ENCODE results near the gene FOXP1. TPM values are rescaled to one million over a fixed set of nuclear protein-coding genes. Genes with fewer than 3 reads are reported as not detected.

FOXP1 gene
- total RNA-seq, 2 experiments from 2014 or later = 203 to 205 TPM

DNA sequence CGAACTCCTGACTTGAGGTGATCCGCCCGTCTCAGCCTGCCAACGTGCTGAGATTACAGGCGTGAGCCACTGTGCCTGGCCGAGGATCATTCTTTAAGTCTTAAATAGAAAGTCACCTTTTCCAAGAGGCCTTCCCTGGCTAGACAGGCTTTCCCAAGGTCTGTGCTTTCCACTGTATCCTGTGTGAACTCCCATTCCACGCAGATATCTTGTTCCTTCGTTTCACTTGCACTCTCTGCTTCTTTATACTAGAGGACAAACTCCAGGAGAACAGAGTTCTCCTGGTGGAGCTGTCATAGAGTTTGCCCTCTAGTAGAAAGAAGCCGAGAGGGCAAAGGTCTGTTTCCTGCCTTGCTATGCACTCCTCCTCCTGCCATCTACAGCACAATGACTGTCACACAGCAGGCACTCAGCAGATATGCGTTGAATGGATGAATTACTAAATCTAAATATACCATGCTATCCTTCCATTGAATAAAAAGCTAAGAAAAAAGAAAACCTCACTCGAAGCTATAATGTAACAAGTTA lies 211.2 kb downstream of the FOXP1 start:
- peak overlapping the region; percentile 86 for H3K27ac Mint-ChIP-seq
- no peaks in the 10 kb centered on the region for H3K27me3 Mint-ChIP-seq
- H3K4me1 Mint-ChIP-seq = peaks cover 77% of the 10 kb centered on the region
- no peaks in the 10 kb centered on the region for H3K9me3 Mint-ChIP-seq
- peak overlapping the region; percentile 59 for H3K4me3 Mint-ChIP-seq
- DNase-seq = no peak
- peaks cover 24% of the 10 kb centered on the region for H3K36me3 Mint-ChIP-seq

DNA sequence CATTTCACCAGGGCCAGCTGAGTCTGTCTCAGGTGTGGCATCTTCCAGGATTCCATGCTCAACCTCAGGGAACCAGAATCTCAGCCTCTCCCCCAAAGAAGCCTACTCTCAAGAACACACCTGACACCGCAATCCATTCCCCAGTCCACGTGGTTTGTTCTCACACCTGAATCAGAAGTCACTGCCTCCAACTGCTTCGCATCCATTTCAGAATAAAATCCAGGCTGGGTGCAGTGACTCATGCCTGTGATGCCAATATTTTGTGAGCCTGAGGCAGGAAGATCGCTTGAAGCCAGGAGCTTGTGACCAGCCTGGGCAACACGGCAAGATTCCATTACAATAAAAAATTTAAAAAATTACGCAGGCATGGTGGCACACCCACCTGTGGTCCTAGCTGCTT lies 212.2 kb downstream of the FOXP1 start:
- H3K4me3 Mint-ChIP-seq = no peak overlapping the region
- no peaks in the 10 kb centered on the region for H3K27me3 Mint-ChIP-seq
- H3K4me1 Mint-ChIP-seq = peaks cover 79% of the 10 kb centered on the region
- no peak for DNase-seq
- peaks cover 29% of the 10 kb centered on the region for H3K36me3 Mint-ChIP-seq
- H3K9me3 Mint-ChIP-seq = no peaks in the 10 kb centered on the region
- H3K27ac Mint-ChIP-seq = peak overlapping the region; percentile 16

DNA sequence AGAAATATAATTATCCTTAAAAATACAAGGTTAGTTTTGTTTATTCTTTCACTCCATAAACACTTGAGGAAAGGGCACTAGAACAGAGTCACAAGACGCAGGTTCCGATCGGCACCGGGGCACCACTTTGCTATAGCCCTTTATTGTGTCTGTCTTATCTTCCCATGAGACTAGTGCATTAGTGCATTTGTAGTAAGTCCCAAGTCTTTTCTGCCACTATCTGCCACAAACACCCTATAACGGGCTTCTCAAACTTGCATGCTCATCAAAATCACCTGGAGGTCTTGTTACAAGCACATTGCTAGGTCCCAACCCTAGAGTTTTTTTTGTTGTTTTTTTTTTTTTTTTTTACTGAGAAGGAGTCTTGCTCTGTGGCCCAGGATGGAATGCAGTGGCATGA lies 213.1 kb downstream of the FOXP1 start:
- Mint-ChIP-seq H3K27me3 (no peaks in the 10 kb centered on the region), H3K4me3 (no peak overlapping the region), H3K27ac (peak overlapping the region; percentile 63), H3K36me3 (peaks cover 27% of the 10 kb centered on the region), H3K9me3 (no peaks in the 10 kb centered on the region), H3K4me1 (peaks cover 78% of the 10 kb centered on the region)
- DNase-seq = no peak

DNA sequence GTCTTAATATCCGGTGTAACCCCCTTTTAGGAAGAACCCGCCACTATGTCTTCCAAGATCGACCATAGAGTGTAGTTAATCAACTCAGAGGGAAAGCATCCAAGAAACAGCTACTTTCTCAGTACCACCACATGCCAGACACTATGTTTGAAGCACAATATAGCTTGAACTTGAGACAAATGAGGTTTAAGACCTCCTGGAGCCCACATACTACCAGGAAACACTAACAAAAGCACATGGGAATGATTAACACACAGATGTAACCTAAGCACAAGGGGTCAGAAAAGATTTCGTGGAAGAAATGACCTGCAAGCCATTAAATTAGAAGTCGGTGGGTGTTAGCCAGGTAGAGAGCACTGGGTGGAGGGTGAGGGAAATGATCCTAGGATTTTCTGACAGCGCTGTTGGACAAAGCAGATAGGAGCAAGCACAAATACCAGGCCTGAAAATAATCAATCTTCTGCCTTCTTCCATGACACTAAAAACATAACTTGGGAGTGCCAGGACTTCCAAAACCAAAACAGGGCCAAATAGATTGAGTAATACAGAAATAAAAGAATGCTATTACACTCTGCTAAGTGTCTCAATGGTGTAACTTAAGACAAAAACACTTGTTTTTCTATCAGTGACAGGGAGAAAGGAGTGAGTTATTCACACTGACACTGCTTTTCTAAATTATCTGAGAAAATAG lies 213.7 kb downstream of the FOXP1 start:
- no peaks in the 10 kb centered on the region for H3K9me3 Mint-ChIP-seq
- no peaks in the 10 kb centered on the region for H3K27me3 Mint-ChIP-seq
- peak overlapping the region; percentile 14 for H3K27ac Mint-ChIP-seq
- H3K36me3 Mint-ChIP-seq = peaks cover 25% of the 10 kb centered on the region
- H3K4me3 Mint-ChIP-seq = no peak overlapping the region
- peaks cover 78% of the 10 kb centered on the region for H3K4me1 Mint-ChIP-seq
- DNase-seq = no peak

DNA sequence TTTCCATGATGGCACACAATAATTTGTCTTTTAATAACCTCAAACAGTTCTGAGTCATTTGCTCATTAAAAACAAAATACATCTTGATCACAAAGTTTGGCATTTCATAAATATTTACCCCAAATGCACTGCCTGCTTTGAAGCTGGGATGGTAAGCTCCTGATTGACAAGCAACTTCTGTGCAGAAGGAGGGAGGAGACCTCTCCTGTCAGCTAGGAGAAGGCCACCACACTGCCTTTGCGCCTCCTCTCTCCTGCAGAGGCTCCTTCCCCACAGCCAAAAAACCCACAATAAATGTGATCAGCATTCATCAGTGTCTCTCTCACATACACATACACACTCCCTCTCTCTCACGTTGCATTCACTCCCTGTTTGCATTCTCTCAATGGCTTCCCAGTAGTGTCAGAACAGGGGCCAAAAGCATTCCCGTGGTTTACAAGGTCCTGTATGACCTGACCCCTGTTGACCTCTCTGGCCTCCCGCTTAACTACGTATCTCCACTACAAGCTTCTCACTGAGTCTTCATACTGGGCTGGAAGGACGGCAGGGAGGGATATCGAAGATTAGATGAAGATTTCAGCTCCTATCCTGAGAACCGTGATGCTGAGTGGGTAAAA lies 216.4 kb downstream of the FOXP1 start:
- Mint-ChIP-seq H3K9me3 (no peaks in the 10 kb centered on the region), H3K36me3 (peaks cover 20% of the 10 kb centered on the region), H3K4me3 (no peak overlapping the region), H3K27me3 (no peaks in the 10 kb centered on the region), H3K27ac (peak overlapping the region; percentile 16), H3K4me1 (peaks cover 71% of the 10 kb centered on the region)
- no peak for DNase-seq

DNA sequence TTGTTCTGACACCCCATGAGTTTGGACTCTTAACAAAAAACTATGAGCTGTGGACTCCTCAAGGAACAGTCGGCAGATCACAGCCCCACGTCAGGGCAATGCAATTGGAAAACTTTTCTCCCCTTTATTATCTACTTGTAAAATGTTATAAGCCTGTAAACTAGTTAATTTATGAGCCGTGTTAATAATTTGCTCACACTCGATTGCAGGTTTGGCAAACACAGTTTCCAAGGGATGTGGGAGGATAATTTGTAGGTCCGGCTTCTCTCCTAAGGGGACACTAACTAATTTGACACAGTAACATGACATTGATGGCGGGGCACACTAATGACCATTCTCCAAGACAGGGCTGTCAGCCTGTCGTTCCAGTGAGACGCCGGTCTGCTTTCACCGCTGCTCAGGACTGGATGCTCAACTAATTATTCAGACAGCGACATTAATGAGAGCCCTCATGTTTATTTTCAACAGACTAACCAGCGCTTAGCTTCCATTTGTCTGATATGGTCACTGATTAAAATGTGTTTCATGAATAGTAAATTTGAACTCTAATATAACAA lies 222.1 kb downstream of the FOXP1 start:
- H3K4me1 Mint-ChIP-seq = peaks cover 77% of the 10 kb centered on the region
- H3K27me3 Mint-ChIP-seq = no peaks in the 10 kb centered on the region
- H3K27ac Mint-ChIP-seq = peak overlapping the region; percentile 90
- H3K36me3 Mint-ChIP-seq = peaks cover 19% of the 10 kb centered on the region
- DNase-seq = no peak
- no peak overlapping the region for H3K4me3 Mint-ChIP-seq
- H3K9me3 Mint-ChIP-seq = no peaks in the 10 kb centered on the region

DNA sequence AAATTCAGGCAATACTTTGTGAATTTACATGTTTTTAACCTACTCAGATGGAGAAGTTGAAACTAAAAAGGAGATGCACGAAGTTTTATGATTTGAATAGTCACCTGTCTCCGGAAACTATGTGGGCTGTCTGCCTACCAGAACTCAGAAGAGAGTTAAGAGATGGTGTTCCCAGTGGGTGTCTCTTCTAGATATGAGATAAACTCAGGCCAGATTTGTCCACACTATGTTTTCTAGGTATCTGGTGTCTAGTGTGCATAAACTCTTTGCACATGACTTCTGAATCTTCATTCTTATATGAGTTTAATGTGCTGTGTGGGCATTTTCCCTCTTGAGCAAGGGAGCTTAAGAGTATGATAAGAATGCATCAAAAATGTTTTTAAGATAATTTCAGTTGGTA lies 222.8 kb downstream of the FOXP1 start:
- DNase-seq = no peak
- peak overlapping the region; percentile 37 for H3K4me3 Mint-ChIP-seq
- no peaks in the 10 kb centered on the region for H3K9me3 Mint-ChIP-seq
- peak overlapping the region; percentile 90 for H3K27ac Mint-ChIP-seq
- H3K4me1 Mint-ChIP-seq = peaks cover 77% of the 10 kb centered on the region
- no peaks in the 10 kb centered on the region for H3K27me3 Mint-ChIP-seq
- peaks cover 21% of the 10 kb centered on the region for H3K36me3 Mint-ChIP-seq

DNA sequence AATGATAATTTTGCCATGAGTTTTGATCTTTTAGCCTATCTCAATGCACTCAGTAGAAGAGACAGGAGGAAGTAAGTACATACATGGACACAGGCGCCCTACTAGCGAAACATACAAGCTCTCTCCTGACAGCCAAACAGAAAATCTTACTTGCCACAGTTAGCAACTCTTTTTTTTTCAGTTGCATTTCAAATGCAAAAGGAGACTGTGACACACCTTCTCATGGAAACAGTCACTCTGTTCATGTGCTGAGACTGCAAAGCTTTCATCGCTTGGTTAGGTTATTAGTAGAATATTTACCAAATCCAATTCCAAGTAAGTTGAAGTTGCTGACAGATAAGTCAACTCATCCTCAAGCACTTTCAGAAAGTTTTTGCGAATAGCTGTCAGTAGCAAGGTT lies 223.3 kb downstream of the FOXP1 start:
- peak overlapping the region; percentile 90 for H3K27ac Mint-ChIP-seq
- H3K9me3 Mint-ChIP-seq = no peaks in the 10 kb centered on the region
- peak overlapping the region; percentile 37 for H3K4me3 Mint-ChIP-seq
- H3K27me3 Mint-ChIP-seq = no peaks in the 10 kb centered on the region
- no peak for DNase-seq
- peaks cover 78% of the 10 kb centered on the region for H3K4me1 Mint-ChIP-seq
- H3K36me3 Mint-ChIP-seq = peaks cover 25% of the 10 kb centered on the region

DNA sequence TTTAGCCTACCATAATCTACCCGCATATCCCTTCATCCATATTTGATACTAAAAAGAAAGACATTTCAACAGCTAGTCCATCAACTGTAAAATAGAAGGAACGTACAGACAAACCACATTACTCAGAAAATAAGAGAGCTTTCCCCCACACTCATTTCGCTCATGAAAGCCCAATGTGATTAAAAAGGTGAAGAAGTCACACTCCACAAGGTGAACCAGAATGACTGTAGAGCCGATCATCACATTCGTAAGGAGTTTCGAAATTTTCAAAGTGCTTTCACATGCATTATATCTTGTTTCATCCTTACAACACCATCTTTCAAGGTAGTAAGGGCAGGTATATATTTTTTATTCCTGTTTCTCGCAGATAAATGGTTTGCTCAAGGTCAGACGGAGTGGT lies 225.3 kb downstream of the FOXP1 start:
- Mint-ChIP-seq H3K4me1 (peaks cover 77% of the 10 kb centered on the region), H3K4me3 (no peak overlapping the region), H3K27me3 (no peaks in the 10 kb centered on the region), H3K27ac (peak overlapping the region; percentile 57), H3K36me3 (peaks cover 37% of the 10 kb centered on the region), H3K9me3 (no peaks in the 10 kb centered on the region)
- no peak for DNase-seq

DNA sequence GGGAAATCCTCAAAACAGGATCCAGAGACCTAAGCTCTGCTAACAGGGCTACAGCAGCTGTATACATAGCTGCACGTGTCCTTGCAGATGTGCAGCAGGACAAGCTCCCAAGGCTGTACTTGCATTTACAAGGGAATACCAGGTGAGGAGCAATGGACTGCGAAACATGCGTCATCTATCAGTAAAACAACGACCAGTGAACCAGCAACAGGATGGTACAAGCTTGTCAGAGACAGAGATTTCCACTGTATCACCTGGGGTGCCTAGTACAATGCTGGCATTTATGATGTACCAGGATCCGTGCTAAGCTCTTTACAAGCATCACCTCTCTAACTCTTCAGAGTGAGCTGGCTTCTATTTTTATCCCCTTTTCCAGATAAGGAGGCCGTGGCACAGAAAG lies 227.3 kb downstream of the FOXP1 start:
- H3K4me1 Mint-ChIP-seq = peaks cover 77% of the 10 kb centered on the region
- H3K27ac Mint-ChIP-seq = no peak overlapping the region
- no peaks in the 10 kb centered on the region for H3K9me3 Mint-ChIP-seq
- H3K27me3 Mint-ChIP-seq = no peaks in the 10 kb centered on the region
- no peak for DNase-seq
- H3K4me3 Mint-ChIP-seq = no peak overlapping the region
- H3K36me3 Mint-ChIP-seq = peaks cover 36% of the 10 kb centered on the region

DNA sequence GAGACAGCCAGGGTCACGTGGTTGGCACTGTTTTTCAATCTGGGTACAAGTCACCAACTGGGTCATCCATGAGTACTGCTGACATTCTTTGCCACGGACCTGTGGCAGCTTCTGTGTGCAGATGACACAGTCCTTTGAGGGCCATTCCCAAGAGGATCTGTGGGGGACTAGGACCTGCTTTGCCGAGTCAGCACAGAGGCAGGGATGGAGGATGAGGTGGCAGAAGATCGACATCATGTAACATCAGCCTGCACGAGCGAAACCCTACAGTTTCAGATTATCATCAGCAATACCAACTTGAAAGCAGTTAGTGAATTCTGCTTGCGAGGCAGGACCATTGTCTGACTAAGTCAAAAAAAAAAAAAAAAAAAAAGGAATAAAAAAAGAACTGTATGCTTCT lies 227.7 kb downstream of the FOXP1 start:
- H3K27me3 Mint-ChIP-seq = no peaks in the 10 kb centered on the region
- DNase-seq = no peak
- peak overlapping the region; percentile 1 for H3K27ac Mint-ChIP-seq
- no peaks in the 10 kb centered on the region for H3K9me3 Mint-ChIP-seq
- peaks cover 77% of the 10 kb centered on the region for H3K4me1 Mint-ChIP-seq
- H3K36me3 Mint-ChIP-seq = peaks cover 38% of the 10 kb centered on the region
- no peak overlapping the region for H3K4me3 Mint-ChIP-seq

DNA sequence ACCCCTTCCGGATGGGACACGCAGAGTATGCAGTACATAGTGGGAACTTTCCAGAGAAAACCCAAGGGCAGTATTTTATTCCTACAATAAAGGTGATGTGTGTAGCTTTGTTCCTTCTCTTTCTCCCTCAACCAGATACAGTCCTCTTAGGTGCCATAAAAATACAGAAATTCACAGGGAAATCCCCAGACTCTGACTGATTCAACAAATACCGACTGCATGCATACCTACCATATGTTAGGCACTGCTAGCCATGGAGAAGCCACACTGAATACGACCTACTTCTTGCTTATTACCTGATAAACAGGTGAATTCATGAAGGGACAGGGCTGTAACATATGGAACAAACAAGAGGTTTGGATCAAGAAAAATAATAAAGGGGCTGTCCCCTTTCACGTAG lies 228.5 kb downstream of the FOXP1 start:
- Mint-ChIP-seq H3K9me3 (no peaks in the 10 kb centered on the region), H3K27ac (peak overlapping the region; percentile 40), H3K4me3 (no peak overlapping the region), H3K36me3 (peaks cover 45% of the 10 kb centered on the region), H3K27me3 (no peaks in the 10 kb centered on the region), H3K4me1 (peaks cover 77% of the 10 kb centered on the region)
- DNase-seq = no peak

DNA sequence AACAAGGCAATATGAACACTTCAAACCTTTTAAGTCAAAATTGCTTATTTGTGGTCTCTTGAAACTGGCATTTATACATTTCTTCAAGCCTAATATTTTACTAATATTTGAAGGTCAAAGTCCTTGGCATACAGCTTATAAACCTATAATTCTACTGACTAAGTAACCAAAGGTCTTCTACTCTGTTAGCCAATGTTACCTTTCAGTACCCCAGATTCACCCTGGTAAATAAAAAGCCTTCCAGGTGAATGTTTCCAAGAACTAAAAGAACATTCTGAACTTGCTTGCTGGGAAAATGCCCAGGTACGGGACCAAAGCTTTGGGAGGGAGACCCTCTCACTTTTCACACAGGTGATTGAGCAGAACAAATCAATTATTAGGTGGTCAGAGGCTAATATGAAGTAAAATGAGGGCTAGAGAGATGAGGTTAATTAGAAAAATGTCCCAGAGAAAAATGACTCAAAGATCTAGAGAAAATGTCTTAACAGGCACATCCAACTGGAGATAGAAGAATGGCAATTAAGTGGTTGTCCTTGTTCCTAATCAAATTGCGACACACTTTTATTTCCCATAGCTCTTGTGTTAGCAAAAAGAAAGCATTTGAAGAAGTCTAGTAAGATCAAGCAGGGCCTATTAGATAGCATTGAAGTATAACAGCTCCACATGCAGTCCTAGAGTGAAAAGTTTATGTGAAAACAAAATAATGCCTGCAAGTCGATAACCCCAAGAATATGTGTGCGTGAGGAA lies 232.0 kb downstream of the FOXP1 start:
- Mint-ChIP-seq H3K9me3 (no peaks in the 10 kb centered on the region), H3K4me3 (no peak overlapping the region), H3K36me3 (peaks cover 35% of the 10 kb centered on the region), H3K4me1 (peaks cover 81% of the 10 kb centered on the region), H3K27me3 (no peaks in the 10 kb centered on the region), H3K27ac (peak overlapping the region; percentile 42)
- DNase-seq = no peak

DNA sequence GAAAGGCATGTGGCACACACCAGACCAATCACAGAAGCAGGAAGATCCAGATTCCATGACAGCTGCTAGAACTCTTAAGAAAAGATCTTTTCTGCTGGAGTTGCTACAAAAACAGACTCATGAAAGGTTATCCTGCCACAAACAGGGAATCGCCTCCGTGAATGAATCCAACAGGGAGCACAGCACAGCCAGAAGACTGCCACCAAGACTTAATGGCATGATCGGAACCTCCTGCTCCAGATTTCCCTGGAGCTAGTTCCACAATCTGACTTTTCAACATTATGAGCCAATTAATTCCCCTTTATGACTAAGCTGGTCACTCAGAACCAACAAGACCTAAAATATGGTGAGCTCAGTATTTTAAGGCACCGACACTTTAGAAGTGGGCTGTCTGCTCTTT lies 232.5 kb downstream of the FOXP1 start:
- Mint-ChIP-seq H3K36me3 (peaks cover 36% of the 10 kb centered on the region), H3K4me3 (no peak overlapping the region), H3K27me3 (no peaks in the 10 kb centered on the region), H3K9me3 (no peaks in the 10 kb centered on the region), H3K4me1 (peaks cover 77% of the 10 kb centered on the region), H3K27ac (peak overlapping the region; percentile 3)
- DNase-seq = no peak

DNA sequence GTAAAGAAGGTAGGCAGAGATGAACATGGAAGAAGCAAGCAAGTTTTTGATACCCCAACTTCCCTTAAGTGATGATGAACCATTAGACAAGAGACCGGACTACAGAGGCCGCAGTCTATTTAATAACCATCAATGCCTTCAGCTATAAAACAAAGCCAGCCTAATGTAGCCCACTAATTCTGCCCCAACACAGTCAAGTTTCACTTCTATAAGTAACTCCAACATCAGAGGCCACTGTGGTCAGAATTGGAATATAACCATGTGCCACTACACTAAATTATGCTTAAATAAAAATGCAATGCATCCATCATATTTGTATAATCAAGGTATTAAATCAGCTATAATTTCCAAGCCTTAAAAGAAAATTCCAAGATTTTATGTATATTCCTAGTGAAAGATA lies 234.7 kb downstream of the FOXP1 start:
- Mint-ChIP-seq H3K4me1 (peaks cover 66% of the 10 kb centered on the region), H3K4me3 (no peak overlapping the region), H3K36me3 (peaks cover 35% of the 10 kb centered on the region), H3K27me3 (no peaks in the 10 kb centered on the region), H3K27ac (peak overlapping the region; percentile 80), H3K9me3 (peaks cover 3% of the 10 kb centered on the region)
- DNase-seq = no peak

Measured in activated naive CD8-positive, alpha-beta T cell treated with anti-CD3 and anti-CD28 coated beads for 36 hours (primary cell).